Osteocyte (in vitro differentiated cells): ENCODE results near the gene ARSD. TPM values are rescaled to one million over a fixed set of nuclear protein-coding genes. Genes with fewer than 3 reads are reported as not detected.
A peak's percentile ranks its signal among the peaks of the same experiment; 100 is the strongest.

Experiments
- DNase-seq: peaks from one replicate; pipeline ENCODE4 v3.0.0; 2021; ENCODE audit warnings: mixed read lengths; ENCODE audit not compliant: unreplicated experiment; ENCODE audit errors: extremely low spot score
- H3K27ac Mint-ChIP-seq: one replicate; pipeline ENCODE4 v1.8.0; 2021; ENCODE audit warnings: mild to moderate bottlenecking, mixed read lengths; ENCODE audit not compliant: unreplicated experiment
- H3K27me3 Mint-ChIP-seq: one replicate; pipeline ENCODE4 v1.8.0; 2021; ENCODE audit warnings: mixed read lengths; ENCODE audit not compliant: unreplicated experiment
- H3K36me3 Mint-ChIP-seq: one replicate; pipeline ENCODE4 v1.8.0; 2021; ENCODE audit warnings: mixed read lengths; ENCODE audit not compliant: unreplicated experiment
- H3K4me1 Mint-ChIP-seq: one replicate; pipeline ENCODE4 v1.8.0; 2021; ENCODE audit warnings: mixed read lengths; ENCODE audit not compliant: unreplicated experiment
- H3K4me3 Mint-ChIP-seq: one replicate; pipeline ENCODE4 v1.8.0; 2021; ENCODE audit warnings: mild to moderate bottlenecking, moderate library complexity, mixed read lengths; ENCODE audit not compliant: unreplicated experiment
- H3K9me3 Mint-ChIP-seq: one replicate; pipeline ENCODE4 v1.8.0; 2021; ENCODE audit warnings: mixed read lengths; ENCODE audit not compliant: unreplicated experiment
- CTCF ChIP-seq: fragments of 200-600 bp; sonication (generic); IDR thresholded peaks from 2 replicates; pipeline ENCODE4 v1.5.0; 2021; ENCODE audit warnings: antibody characterized with exemption, mild to moderate bottlenecking, moderate library complexity
- total RNA-seq: library from RNA; stranded (reverse); gene quantifications from 2 replicates; pipeline ENCODE4 v1.2.1, GENCODE V29; 2021

The ARSD gene
- total RNA-seq, 1 donor from 2014 or later, result 44.6 TPM

GRCh38 chrX:2857566-2857965, 71.6 kb downstream of the ARSD start:
- H3K36me3 Mint-ChIP-seq, result peaks cover 8% of the 10 kb centered on the region
- no peak overlapping the region for H3K27ac Mint-ChIP-seq
- H3K27me3 Mint-ChIP-seq, result no peaks in the 10 kb centered on the region
- DNase-seq, result no peak
- no peak for TF ChIP-seq CTCF
- H3K4me3 Mint-ChIP-seq, result no peak overlapping the region
- H3K9me3 Mint-ChIP-seq, result no peaks in the 10 kb centered on the region
- H3K4me1 Mint-ChIP-seq, result no peaks in the 10 kb centered on the region

GRCh38 chrX:2855761-2856160, 73.4 kb downstream of the ARSD start:
- Mint-ChIP-seq H3K4me3 (no peak overlapping the region), H3K4me1 (peaks cover 12% of the 10 kb centered on the region), H3K27me3 (no peaks in the 10 kb centered on the region), H3K36me3 (peaks cover 8% of the 10 kb centered on the region), H3K27ac (no peak overlapping the region), H3K9me3 (no peaks in the 10 kb centered on the region)
- no peak for TF ChIP-seq CTCF
- DNase-seq, result no peak

GRCh38 chrX:2854918-2855317, 74.2 kb downstream of the ARSD start:
- Mint-ChIP-seq H3K27me3 (no peaks in the 10 kb centered on the region), H3K9me3 (no peaks in the 10 kb centered on the region), H3K27ac (no peak overlapping the region), H3K4me1 (peaks cover 19% of the 10 kb centered on the region), H3K36me3 (peaks cover 5% of the 10 kb centered on the region), H3K4me3 (no peak overlapping the region)
- TF ChIP-seq CTCF, result no peak
- DNase-seq, result peak; percentile 75

Other genes starting within 250 kb of the ARSD start
- gene CD99, start 238.0 kb downstream of the ARSD start, total RNA-seq, result 621 and 679 TPM in 2 replicates
- gene XG, start 177.3 kb downstream of the ARSD start, total RNA-seq, result 0.76 TPM in 1 of 2 replicates, not detected in the other
- 9.7 and 11.8 TPM in 2 replicates for gene GYG2, start 100.4 kb downstream of the ARSD start, total RNA-seq
- gene ARSH, start 77.2 kb upstream of the ARSD start, total RNA-seq, result not detected in 2 replicates
- gene ARSF, start 112.1 kb upstream of the ARSD start, total RNA-seq, result not detected in 2 replicates